ENCODE data around the gene GLRA2. TPM values are rescaled to one million over a fixed set of nuclear protein-coding genes. Genes with fewer than 3 reads are reported as not detected.
"Not testable (repeated sequence)": the region's sequence is repeated elsewhere in the genome, so short reads cannot be mapped to it uniquely, and the experiment has no call there.

The GLRA2 gene
- total RNA-seq, 6 experiments from 2014 or later = not detected

- 78% methylated on average over 1 of the region's 1 CpG for WGBS (ENCODE audit: insufficient coverage, low coverage, low lambda C conversion rate, missing lambda C conversion rate)
- DNase-seq = no peak
- TF ChIP-seq, protein P1, sequence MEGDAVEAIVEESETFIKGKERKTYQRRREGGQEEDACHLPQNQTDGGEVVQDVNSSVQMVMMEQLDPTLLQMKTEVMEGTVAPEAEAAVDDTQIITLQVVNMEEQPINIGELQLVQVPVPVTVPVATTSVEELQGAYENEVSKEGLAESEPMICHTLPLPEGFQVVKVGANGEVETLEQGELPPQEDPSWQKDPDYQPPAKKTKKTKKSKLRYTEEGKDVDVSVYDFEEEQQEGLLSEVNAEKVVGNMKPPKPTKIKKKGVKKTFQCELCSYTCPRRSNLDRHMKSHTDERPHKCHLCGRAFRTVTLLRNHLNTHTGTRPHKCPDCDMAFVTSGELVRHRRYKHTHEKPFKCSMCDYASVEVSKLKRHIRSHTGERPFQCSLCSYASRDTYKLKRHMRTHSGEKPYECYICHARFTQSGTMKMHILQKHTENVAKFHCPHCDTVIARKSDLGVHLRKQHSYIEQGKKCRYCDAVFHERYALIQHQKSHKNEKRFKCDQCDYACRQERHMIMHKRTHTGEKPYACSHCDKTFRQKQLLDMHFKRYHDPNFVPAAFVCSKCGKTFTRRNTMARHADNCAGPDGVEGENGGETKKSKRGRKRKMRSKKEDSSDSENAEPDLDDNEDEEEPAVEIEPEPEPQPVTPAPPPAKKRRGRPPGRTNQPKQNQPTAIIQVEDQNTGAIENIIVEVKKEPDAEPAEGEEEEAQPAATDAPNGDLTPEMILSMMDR (IDR thresholded peaks at IDR 0.05) = no peak
- TF ChIP-seq POLR2A (IDR thresholded peaks at IDR 0.05) = no peak
- Histone ChIP-seq H3K4me3 (no peak overlapping the region), H3K27ac (no peak overlapping the region), H3K27me3 (peaks cover 0 to 3% of the 10 kb centered on the region in 2 donors), H3K4me1 (no peaks in the 10 kb centered on the region), H3K36me3 (no peaks in the 10 kb centered on the region), H3K9me3 (no peaks in the 10 kb centered on the region)
- no peak for ATAC-seq
- intact Hi-C loops (cut with DNase I) = no loop called here
Observed at GRCh38 chrX:14673236-14673635, 143.9 kb downstream of the GLRA2 start.

- H3K4me3 ChIP-seq = no peak overlapping the region
- ATAC-seq = no peak
- H3K27me3 ChIP-seq = peaks cover 0 to 3% of the 10 kb centered on the region in 2 donors
- intact Hi-C loops (cut with DNase I) = no loop called here
- H3K27ac ChIP-seq = no peak overlapping the region
- DNase-seq = no peak
- H3K9me3 ChIP-seq = no peaks in the 10 kb centered on the region
- H3K36me3 ChIP-seq = no peaks in the 10 kb centered on the region
- TF ChIP-seq, protein P1 (IDR thresholded peaks at IDR 0.05) = no peak
- TF ChIP-seq POLR2A (IDR thresholded peaks at IDR 0.05) = no peak
- WGBS (ENCODE audit: insufficient coverage, low coverage, low lambda C conversion rate, missing lambda C conversion rate) = 53% methylated on average over 4 of the region's 4 CpGs
- no peaks in the 10 kb centered on the region for H3K4me1 ChIP-seq
Observed at GRCh38 chrX:14673764-14674163, 144.4 kb downstream of the GLRA2 start.

DNA sequence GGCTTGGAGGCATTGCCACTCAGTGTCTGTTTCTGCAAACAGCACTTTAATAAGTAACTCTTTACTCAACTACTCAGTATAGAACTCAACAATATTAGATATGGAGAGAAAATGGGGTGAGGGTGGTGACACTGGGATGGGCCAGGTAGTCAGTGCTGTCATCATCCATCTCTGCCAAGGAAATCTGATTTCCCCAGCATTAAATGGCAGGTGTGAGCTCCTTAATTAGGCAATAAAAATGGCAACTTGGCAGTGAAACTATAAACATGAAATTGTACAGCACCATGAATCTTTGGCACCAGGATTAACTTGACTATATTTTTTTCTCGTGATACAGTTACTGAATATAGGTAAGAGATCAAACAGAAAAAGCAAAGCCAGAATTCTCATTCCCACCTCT is 146.2 kb downstream of the GLRA2 start:
- Histone ChIP-seq H3K27ac (no peak overlapping the region), H3K9me3 (no peaks in the 10 kb centered on the region), H3K4me1 (no peaks in the 10 kb centered on the region), H3K36me3 (no peaks in the 10 kb centered on the region), H3K27me3 (peaks cover 0 to 3% of the 10 kb centered on the region in 2 donors), H3K4me3 (no peak overlapping the region)
- ATAC-seq (no peak), DNase-seq (no peak)
- intact Hi-C loops (cut with DNase I) = no loop called here
- no peak for TF ChIP-seq POLR2A (IDR thresholded peaks at IDR 0.05)
- TF ChIP-seq, protein P1 (IDR thresholded peaks at IDR 0.05) = no peak
- WGBS (ENCODE audit: insufficient coverage, low coverage, low lambda C conversion rate, missing lambda C conversion rate) = 45% methylated on average over 1 of the region's 1 CpG

DNA sequence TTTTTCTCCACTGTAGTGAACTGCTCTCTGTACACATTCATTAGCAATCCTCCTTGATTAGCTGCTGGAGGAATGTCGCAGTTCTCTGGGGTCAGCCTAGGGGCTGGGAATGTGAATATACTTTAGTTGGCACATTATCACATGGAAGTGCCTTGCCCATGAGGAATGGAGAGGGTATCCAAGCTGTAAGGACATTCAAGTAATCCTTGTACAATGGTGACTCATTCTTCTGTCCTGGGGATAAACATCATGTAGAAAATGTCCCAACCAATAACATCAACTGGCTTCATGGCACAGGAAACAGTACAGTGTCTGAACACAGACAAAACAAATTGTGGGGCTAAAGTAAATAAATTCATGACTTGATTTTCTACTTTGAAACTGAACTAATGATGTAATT is 147.1 kb downstream of the GLRA2 start:
- DNase-seq (no peak), ATAC-seq (no peak)
- Histone ChIP-seq H3K27me3 (no peaks in the 10 kb centered on the region), H3K36me3 (no peaks in the 10 kb centered on the region), H3K9me3 (no peaks in the 10 kb centered on the region), H3K4me3 (no peak overlapping the region), H3K27ac (no peak overlapping the region), H3K4me1 (no peaks in the 10 kb centered on the region)
- WGBS (ENCODE audit: insufficient coverage, low coverage, low lambda C conversion rate, missing lambda C conversion rate) = 69% methylated on average over 1 of the region's 1 CpG
- intact Hi-C loops (cut with DNase I) = no loop called here
- no peak for TF ChIP-seq POLR2A (IDR thresholded peaks at IDR 0.05)
- TF ChIP-seq, protein P1 (IDR thresholded peaks at IDR 0.05) = no peak

DNA sequence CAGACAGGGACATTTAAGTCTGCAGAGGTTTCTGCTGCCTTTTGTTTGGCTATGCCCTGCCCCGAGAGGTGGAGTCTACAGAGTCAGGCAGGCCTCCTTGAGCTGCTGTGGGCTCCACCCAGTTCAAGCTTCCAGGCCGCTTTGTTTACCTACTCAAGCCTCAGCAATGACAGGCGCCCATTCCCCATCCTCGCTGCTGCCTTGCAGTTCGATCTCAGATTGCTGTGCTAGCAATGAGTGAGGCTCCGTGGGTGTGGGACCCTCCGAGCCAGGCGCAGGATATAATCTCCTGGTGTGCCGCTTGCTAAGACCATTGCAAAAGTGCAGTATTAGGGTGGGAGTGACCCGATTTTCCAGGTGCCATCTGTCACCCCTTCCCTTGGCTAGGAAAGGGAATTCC is 159.0 kb downstream of the GLRA2 start:
- H3K9me3 ChIP-seq; H3K27me3 ChIP-seq; H3K4me3 ChIP-seq; H3K36me3 ChIP-seq; H3K4me1 ChIP-seq; ATAC-seq; H3K27ac ChIP-seq; intact Hi-C loops (cut with DNase I); DNase-seq: not testable (repeated sequence)
- 50% methylated on average over 1 of the region's 10 CpGs for WGBS (ENCODE audit: insufficient coverage, low coverage, low lambda C conversion rate, missing lambda C conversion rate)

Data from right lobe of liver (tissue), 6 donors.